GM18519 (cell line): ENCODE results near the gene KLHDC9.

ENCODE experiments used
- ATAC-seq: cut with Tn5 transposase; IDR thresholded peaks from one replicate; pipeline ENCODE4 v1.9.1; 2021; ENCODE audit warnings: mild to moderate bottlenecking, moderate library complexity; ENCODE audit not compliant: unreplicated experiment, low FRiP score

KLHDC9 gene

GRCh38 chr1:161074676-161075368 is 23.3 kb upstream of the KLHDC9 start:
- no peak for ATAC-seq

- no peak for ATAC-seq
Observed at GRCh38 chr1:161076410-161076809, 21.8 kb upstream of the KLHDC9 start.

GRCh38 chr1:161077426-161077825 is 20.7 kb upstream of the KLHDC9 start:
- no peak for ATAC-seq

- ATAC-seq: no peak
Observed at GRCh38 chr1:161079436-161080110, 18.6 kb upstream of the KLHDC9 start.

- ATAC-seq: no peak
Observed at GRCh38 chr1:161080441-161081405, 17.4 kb upstream of the KLHDC9 start.

GRCh38 chr1:161081519-161081918 is 16.6 kb upstream of the KLHDC9 start:
- no peak for ATAC-seq

- no peak for ATAC-seq
Observed at GRCh38 chr1:161082483-161082882, 15.7 kb upstream of the KLHDC9 start.

GRCh38 chr1:161082996-161083747 is 15.0 kb upstream of the KLHDC9 start:
- ATAC-seq: no peak

- ATAC-seq: no peak
Observed at GRCh38 chr1:161083748-161084596, 14.2 kb upstream of the KLHDC9 start.

GRCh38 chr1:161084597-161084988 is 13.6 kb upstream of the KLHDC9 start:
- no peak for ATAC-seq

GRCh38 chr1:161085165-161085564 is 13.0 kb upstream of the KLHDC9 start:
- ATAC-seq: no peak

- no peak for ATAC-seq
Observed at GRCh38 chr1:161086457-161086856, 11.7 kb upstream of the KLHDC9 start.

- no peak for ATAC-seq
Observed at GRCh38 chr1:161088587-161089110, 9.5 kb upstream of the KLHDC9 start.

GRCh38 chr1:161089251-161089924 is 8.8 kb upstream of the KLHDC9 start, which contains the start of gene NECTIN4:
Gene NECTIN4 (minus strand): TSS chr1:161089558. CDS start chr1:161089296, 262 bp downstream.
- no peak for ATAC-seq

GRCh38 chr1:161089938-161090337 is 8.2 kb upstream of the KLHDC9 start:
- ATAC-seq: no peak

- no peak for ATAC-seq
Observed at GRCh38 chr1:161090617-161091016, 7.5 kb upstream of the KLHDC9 start.

GRCh38 chr1:161091093-161091492 is 7.1 kb upstream of the KLHDC9 start:
- no peak for ATAC-seq

- ATAC-seq: no peak
Observed at GRCh38 chr1:161091796-161092507, 6.2 kb upstream of the KLHDC9 start.
